GM12878 (cell line): ENCODE measurements around the gene GRHL1. TPM values are rescaled to one million over a fixed set of nuclear protein-coding genes. Genes with fewer than 3 reads are reported as not detected.

Experiments
- ATAC-seq: fragments of 200-7000 bp; cut with Tn5 transposase; 3 replicates; pipeline ENCODE4 v1.9.1; 2020; ENCODE audit warnings: mild to moderate bottlenecking, moderate library complexity
- BruUV-seq: library from RNA; stranded (reverse); fragments of 400-500 nt; replicated peaks from 2 replicates; lab custom pipeline; 2021; lab: Mats Ljungman, UMichigan
- CTCF ChIA-PET: fragments of 300-600 bp; sonication (Branson Sonifier 250); formaldehyde crosslinking; extraction: SDS; loops from one replicate; lab custom pipeline; 2021; ENCODE audit warnings: inconsistent platforms; lab: Yijun Ruan, JAX
- POLR2A ChIA-PET: fragments of 350-600 bp; formaldehyde crosslinking; extraction: SDS; loops from one replicate; lab custom pipeline; 2021; ENCODE audit warnings: inconsistent platforms; lab: Charles Lee
- RAD21 ChIA-PET: fragments of 300-600 bp; sonication (Branson Sonifier 250); formaldehyde crosslinking; loops from one replicate; lab custom pipeline; 2023; ENCODE audit warnings: antibody characterized with exemption; ENCODE audit not compliant: unreplicated experiment; lab: Charles Lee
- SMC1A ChIA-PET: fragments of 300-600 bp; sonication (Branson Sonifier 250); formaldehyde crosslinking; loops from one replicate; lab custom pipeline; 2023; ENCODE audit not compliant: unreplicated experiment, uncharacterized antibody; lab: Charles Lee
- DNase-seq: peaks from one replicate; pipeline ENCODE4 v3.0.0-alpha.2; 2011; ENCODE audit warnings: low read depth, low spot score
- FAIRE-seq: peaks from 3 replicates; lab custom pipeline; 2011; peaks lifted over from hg19 to GRCh38; lab: Jason Lieb, UNC
- H2AFZ ChIP-seq: 2 replicates; pipeline ENCODE4 v1.6.0; 2011; ENCODE audit warnings: low read depth, low read length, control low read depth; ENCODE audit not compliant: control insufficient read depth
- H3K27ac ChIP-seq: 2 replicates; pipeline ENCODE4 v1.5.1; 2011; ENCODE audit warnings: control low read depth; ENCODE audit not compliant: control insufficient read depth, insufficient read depth
- H3K27me3 ChIP-seq, 2 experiments: replicated peaks in 1 of 2; 2 replicates each; pipeline versions ENCODE4 v1.6.0 to v1.6.1; 2011; ENCODE audit warnings: low read length in 1 of 2; ENCODE audit not compliant: control insufficient read depth in 2 of 2, insufficient read depth in 2 of 2
- H3K36me3 ChIP-seq, 2 experiments: 2 replicates each; pipeline ENCODE4 v1.5.1; 2011; ENCODE audit warnings: low read length in 1 of 2; ENCODE audit not compliant: control insufficient read depth in 2 of 2, insufficient read depth in 2 of 2
- H3K4me1 ChIP-seq: 2 replicates; pipeline ENCODE4 v1.6.1; 2011; ENCODE audit warnings: mild to moderate bottlenecking, low read length, moderate library complexity, mixed read lengths; ENCODE audit not compliant: control insufficient read depth, insufficient read depth
- H3K4me2 ChIP-seq: 2 replicates; pipeline ENCODE4 v1.6.0; 2011; ENCODE audit warnings: control low read depth; ENCODE audit not compliant: control insufficient read depth, insufficient read depth
- H3K4me3 ChIP-seq: fragments of 200-600 bp; sonication (generic); 2 replicates; pipeline ENCODE4 v1.5.1; 2016
- H3K79me2 ChIP-seq: 2 replicates; pipeline ENCODE4 v1.6.0; 2011; ENCODE audit warnings: low read length; ENCODE audit not compliant: control insufficient read depth, insufficient read depth
- H3K9ac ChIP-seq: 2 replicates; pipeline ENCODE4 v1.8.0; 2011; ENCODE audit warnings: low read length, control low read depth, mixed read lengths; ENCODE audit not compliant: control insufficient read depth, insufficient read depth
- H3K9me3 ChIP-seq: replicated peaks from 3 replicates; pipeline ENCODE4 v1.5.1; 2011; ENCODE audit warnings: mild to moderate bottlenecking, low read length; ENCODE audit not compliant: control insufficient read depth, insufficient read depth
- H4K20me1 ChIP-seq: 2 replicates; pipeline ENCODE4 v1.6.0; 2011; ENCODE audit not compliant: control insufficient read depth, insufficient read depth
- IKZF1 ChIP-seq: fragments of 450-650 bp; conservative IDR thresholded peaks from 2 replicates; pipeline ENCODE4 v1.6.1; 2017; ENCODE audit warnings: antibody characterized with exemption, mild to moderate bottlenecking
- REST ChIP-seq: IDR thresholded peaks from 2 replicates; pipeline ENCODE4 v1.6.1; 2012; ENCODE audit warnings: mild to moderate bottlenecking, low read depth, low read length
- ZBTB11 ChIP-seq: fragments of 450-650 bp; formaldehyde crosslinking; IDR thresholded peaks from 2 replicates; pipeline ENCODE4 v1.5.0; 2022; ENCODE audit warnings: mild to moderate bottlenecking, missing genetic modification characterization
- WGBS: methylation state at CpG from one replicate; pipeline ENCODE4 v1.1.6; 2016; ENCODE audit warnings: low lambda C conversion rate; ENCODE audit not compliant: insufficient replicate concordance, insufficient coverage; ENCODE audit errors: missing lambda C conversion rate; 5-methylcytosine and 5-hydroxymethylcytosine counted together
- in situ Hi-C: fragments of 300-500 bp; cut with MboI; formaldehyde crosslinking; loops from 9 replicates; pipeline ENCODE4 v1.14.3; 2018; ENCODE audit warnings: mixed read lengths
- intact Hi-C: fragments of 100-400 bp; cut with micrococcal nuclease; formaldehyde crosslinking; loops from one replicate; pipeline ENCODE4 v1.14.2; 2022; ENCODE audit not compliant: unreplicated experiment
- polyA plus RNA-seq, 11 experiments: library from polyadenylated mRNA; depleted of rRNA in 4 of 11; unstranded in 6 of 11; stranded (reverse) in 5 of 11; fragments of >200 nt; fragmentation: Nextera tagmentation in 4 of 11; fragmentation: Illumina TruSeq in 1 of 11; extraction: Ambion mirVana in 4 of 11; extraction: Trizol in 1 of 11; gene quantifications; 1 replicate in 1 of 11; 2 replicates in 10 of 11; pipeline versions ENCODE4 v1.2.1 to v1.2.3, GENCODE V29; 2011 to 2016; ENCODE audit warnings: inconsistent platforms in 2 of 11, missing spikeins in 2 of 11, low read depth in 1 of 11
- total RNA-seq, 4 experiments: library from RNA; depleted of rRNA in 3 of 4; stranded (reverse); fragments of >200 nt in 3 of 4; fragmentation: Illumina TruSeq in 1 of 4; extraction: Trizol in 1 of 4; gene quantifications; 2 replicates each; pipeline versions ENCODE4 v1.2.1 to v1.2.3, GENCODE V29; 2013 to 2021

Gene GRHL1
- total and polyA plus RNA-seq, 10 of the 15 experiments (the other 5 are each of a cell fraction or from before 2014, with no cell fraction given), result 0.09 to 0.81 (median 0.28) TPM; not detected in 1

GRCh38 chr2:9910699-9911098 is 40.8 kb upstream of the GRHL1 start:
- no peak for DNase-seq
- ATAC-seq, result no peak
- intact Hi-C loops (no loop called here), in situ Hi-C loops (no loop called here)
- Histone ChIP-seq H3K27ac (no peak overlapping the region), H3K4me3 (no peak overlapping the region), H3K9me3 (no peaks in the 10 kb centered on the region), H3K9ac (no peak overlapping the region), H3K4me2 (no peak overlapping the region), H3K79me2 (no peaks in the 10 kb centered on the region), H2AFZ (no peak overlapping the region), H3K27me3 (no peaks in the 10 kb centered on the region), H3K36me3 (peaks cover 3 to 4% of the 10 kb centered on the region in 2 experiments; a peak in 3 of 4 replicates), H3K4me1 (peaks cover 9% of the 10 kb centered on the region), H4K20me1 (no peaks in the 10 kb centered on the region)
- POLR2A ChIA-PET, result no interaction called here
- no TSS peak for BruUV-seq
- FAIRE-seq, result no peak
- 63% methylated on average over 4 of the region's 4 CpGs for WGBS
- RAD21 ChIA-PET, result interaction anchor here (0.8 kb wide), 1 partner anchor 95 kb away, joined by 3 read pairs; no protein-coding TSS in a partner anchor
- SMC1A ChIA-PET, result interaction anchor here (0.8 to 1.3 kb wide), 3 partner anchors 9 to 138 kb away, joined by 3 to 6 read pairs (median 5); no protein-coding TSS in a partner anchor
- CTCF ChIA-PET, result interaction anchor here (0.8 to 3.0 kb wide), 3 partner anchors 97 to 138 kb away, joined by 3 to 20 read pairs (median 11); no protein-coding TSS in a partner anchor
- TF ChIP-seq REST (no peak), IKZF1 (no peak), ZBTB11 (CRISPR knock-in tag) (no peak)
